ENCODE measurements around the gene MSTN.

- TF ChIP-seq, protein P1, sequence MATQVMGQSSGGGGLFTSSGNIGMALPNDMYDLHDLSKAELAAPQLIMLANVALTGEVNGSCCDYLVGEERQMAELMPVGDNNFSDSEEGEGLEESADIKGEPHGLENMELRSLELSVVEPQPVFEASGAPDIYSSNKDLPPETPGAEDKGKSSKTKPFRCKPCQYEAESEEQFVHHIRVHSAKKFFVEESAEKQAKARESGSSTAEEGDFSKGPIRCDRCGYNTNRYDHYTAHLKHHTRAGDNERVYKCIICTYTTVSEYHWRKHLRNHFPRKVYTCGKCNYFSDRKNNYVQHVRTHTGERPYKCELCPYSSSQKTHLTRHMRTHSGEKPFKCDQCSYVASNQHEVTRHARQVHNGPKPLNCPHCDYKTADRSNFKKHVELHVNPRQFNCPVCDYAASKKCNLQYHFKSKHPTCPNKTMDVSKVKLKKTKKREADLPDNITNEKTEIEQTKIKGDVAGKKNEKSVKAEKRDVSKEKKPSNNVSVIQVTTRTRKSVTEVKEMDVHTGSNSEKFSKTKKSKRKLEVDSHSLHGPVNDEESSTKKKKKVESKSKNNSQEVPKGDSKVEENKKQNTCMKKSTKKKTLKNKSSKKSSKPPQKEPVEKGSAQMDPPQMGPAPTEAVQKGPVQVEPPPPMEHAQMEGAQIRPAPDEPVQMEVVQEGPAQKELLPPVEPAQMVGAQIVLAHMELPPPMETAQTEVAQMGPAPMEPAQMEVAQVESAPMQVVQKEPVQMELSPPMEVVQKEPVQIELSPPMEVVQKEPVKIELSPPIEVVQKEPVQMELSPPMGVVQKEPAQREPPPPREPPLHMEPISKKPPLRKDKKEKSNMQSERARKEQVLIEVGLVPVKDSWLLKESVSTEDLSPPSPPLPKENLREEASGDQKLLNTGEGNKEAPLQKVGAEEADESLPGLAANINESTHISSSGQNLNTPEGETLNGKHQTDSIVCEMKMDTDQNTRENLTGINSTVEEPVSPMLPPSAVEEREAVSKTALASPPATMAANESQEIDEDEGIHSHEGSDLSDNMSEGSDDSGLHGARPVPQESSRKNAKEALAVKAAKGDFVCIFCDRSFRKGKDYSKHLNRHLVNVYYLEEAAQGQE (IDR thresholded peaks at IDR 0.05; ENCODE audit: unreplicated experiment), result no peak
- no peak for TF ChIP-seq CTCF (conservative IDR thresholded peaks at IDR 0.05; ENCODE audit: low read depth in 2 of 2)
- TF ChIP-seq POLR2AphosphoS5 (IDR thresholded peaks at IDR 0.05; ENCODE audit: low read depth), result no peak
- no peak for TF ChIP-seq EZH2 (IDR thresholded peaks at IDR 0.05; ENCODE audit: low read depth, unreplicated experiment)
- TF ChIP-seq CREB1 (CRISPR knock-in tag; IDR thresholded peaks at IDR 0.05; ENCODE audit: low read depth), result no peak
- no peak for TF ChIP-seq EZH2phosphoT487 (IDR thresholded peaks at IDR 0.05; ENCODE audit: unreplicated experiment)
- TF ChIP-seq ETS1 (IDR thresholded peaks at IDR 0.05), result no peak
Measured at GRCh38 chr2:190093793-190094192, 31.3 kb upstream of the MSTN start.

All from GM23338 (cell line).